AG20443 (cell line): ENCODE results near the gene MNDA.

Source experiments
- DNase-seq: peaks from one replicate; pipeline ENCODE4 v3.0.0; 2012; ENCODE audit warnings: low spot score, mixed read lengths

Gene MNDA

GRCh38 chr1:158830904-158831507 lies at the start of gene MNDA:
Gene MNDA (plus strand): TSS chr1:158831351. CDS start chr1:158842154, 10,803 bp downstream.
- DNase-seq: no peak

DNA sequence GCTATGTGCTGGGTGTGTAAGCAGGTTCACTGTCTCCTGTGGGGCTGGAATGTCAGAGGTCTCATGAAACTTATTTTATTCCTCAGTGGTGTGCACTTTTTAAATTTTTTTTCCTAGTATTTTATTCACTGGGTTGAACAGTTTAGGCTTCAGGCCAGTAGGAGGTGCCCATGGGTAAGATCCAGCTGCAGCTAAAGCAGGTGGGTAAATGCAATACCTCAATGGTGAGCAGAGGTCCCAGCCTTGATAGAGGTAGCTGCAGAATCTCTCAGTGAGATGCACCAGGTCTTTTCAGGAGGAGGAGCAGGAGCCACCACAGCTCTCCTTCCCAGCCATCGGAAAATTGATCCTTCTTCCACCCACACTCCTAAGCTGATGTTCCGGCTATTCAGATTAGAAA lies 37.5 kb upstream of the MNDA start:
- DNase-seq: no peak

- no peak for DNase-seq
Observed at GRCh38 chr1:158794247-158794646, 36.9 kb upstream of the MNDA start.

DNA sequence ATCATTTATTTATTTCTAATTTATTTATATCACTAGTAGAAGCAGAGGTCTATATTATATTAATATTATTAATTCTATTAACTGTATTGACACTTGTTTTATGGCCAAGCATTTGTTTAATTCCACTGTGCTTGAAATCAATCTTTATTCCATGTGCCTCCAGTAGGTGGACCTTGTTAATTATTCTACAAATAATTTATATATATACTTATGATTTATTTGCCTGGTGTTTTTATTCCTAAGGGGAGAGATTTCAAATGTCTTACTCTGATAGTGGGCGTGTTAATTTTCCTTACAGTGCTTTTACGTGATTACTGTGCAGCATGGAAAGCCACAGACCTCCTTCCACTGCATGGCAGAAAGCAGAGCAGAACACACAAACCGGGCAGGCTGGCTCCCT lies 32.6 kb upstream of the MNDA start:
- DNase-seq: no peak

GRCh38 chr1:158799689-158800088 lies 31.5 kb upstream of the MNDA start:
- no peak for DNase-seq

DNA sequence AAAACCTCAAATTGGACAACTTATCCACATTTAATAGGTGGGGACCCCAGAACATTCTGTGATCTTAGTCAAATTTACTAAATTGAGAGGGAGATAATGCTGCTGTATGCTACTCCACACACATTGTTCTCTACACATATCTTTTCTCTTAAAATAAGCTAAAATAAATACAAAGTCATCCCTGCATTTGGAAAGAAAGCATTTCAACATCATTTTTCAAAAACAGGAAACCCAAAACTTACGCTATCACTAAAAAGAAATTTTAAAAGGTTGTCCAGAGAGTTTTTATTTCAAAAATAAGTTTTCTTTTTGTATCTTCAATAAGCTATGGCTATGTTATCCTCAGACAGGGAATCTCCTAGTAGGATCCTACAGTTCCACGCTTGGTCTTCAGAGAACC lies 30.6 kb upstream of the MNDA start:
- no peak for DNase-seq

DNA sequence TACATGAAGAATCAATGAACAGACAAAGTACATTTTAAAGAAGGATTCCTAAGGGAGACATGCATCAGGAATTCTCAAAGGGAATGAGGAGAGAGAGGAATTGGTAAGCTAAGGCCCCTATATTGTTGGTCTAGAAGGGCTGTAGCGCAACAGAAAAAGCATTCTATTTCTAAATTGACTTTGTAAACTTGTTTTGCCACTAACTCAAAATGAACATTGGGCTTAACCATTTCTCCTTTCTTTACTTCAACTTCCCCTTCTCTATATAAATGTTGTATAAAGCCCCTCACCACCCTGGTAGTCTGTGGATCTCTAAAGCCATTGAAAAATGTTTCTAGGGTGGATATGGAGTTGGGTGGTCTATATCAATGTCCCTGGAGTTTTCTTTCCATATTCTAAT lies 29.8 kb upstream of the MNDA start:
- DNase-seq: no peak

GRCh38 chr1:158803678-158804077 lies 27.5 kb upstream of the MNDA start:
- DNase-seq: no peak

- DNase-seq: no peak
Observed at GRCh38 chr1:158806916-158807536, 24.1 kb upstream of the MNDA start.

GRCh38 chr1:158809256-158809655 lies 21.9 kb upstream of the MNDA start:
- DNase-seq: no peak

DNA sequence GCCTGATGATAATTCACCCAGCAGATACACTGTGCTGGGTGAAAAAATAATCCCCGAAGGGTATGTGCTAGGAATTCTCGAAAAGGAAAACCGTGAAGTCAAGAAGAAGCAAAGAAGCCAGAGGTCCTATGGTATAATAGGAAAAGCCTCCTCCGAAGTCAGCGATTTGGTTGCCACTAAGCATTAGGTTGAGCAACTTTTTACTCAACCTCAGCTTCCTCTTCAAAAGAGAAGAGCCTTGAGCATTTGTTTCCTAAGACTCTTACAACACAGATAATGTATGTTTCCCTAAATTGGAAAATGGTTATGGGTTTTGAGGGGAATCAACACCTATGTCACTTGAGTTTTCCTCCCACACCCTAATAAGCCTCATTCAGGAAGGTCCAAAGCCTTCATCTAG lies 21.3 kb upstream of the MNDA start:
- DNase-seq: no peak

DNA sequence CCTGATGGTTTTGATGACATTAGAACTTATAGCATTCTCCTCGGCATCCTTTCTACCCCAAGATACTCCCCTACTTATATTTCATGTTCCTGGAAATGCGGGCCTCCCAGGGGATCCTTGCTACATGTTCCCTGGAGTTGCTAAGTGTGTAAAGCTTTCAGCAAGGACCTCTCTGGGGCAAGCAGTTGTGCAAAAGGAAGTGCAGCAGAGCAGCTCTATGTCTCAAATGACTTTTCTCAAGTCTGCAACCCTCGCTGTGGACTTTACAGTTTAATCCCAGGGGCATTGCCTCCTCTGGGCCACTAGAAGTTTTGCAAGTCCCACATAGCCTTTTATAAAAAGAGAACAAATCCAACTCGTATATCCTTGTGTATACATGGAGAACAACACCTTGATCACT lies 20.8 kb upstream of the MNDA start:
- DNase-seq: no peak

DNA sequence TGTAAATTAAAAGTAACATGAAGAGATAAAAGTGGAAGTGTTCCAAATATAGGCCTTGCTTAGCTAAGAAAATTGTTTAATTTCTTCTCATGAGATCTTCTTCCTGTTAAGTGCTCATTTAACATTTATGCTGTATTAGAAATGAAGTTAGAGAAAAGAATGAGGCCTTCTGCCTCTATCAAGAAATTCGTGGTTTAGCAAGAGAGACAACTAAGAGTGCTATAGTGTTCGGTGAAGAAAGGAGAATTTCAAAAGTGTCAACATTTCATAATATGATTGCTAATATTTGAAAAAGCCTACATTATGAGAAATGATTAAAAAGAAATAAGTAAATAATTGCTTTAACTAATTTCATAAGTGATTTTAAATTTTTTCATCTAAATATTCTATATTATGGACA lies 18.8 kb upstream of the MNDA start:
- DNase-seq: no peak

- no peak for DNase-seq
Observed at GRCh38 chr1:158813164-158813563, 18.0 kb upstream of the MNDA start.

DNA sequence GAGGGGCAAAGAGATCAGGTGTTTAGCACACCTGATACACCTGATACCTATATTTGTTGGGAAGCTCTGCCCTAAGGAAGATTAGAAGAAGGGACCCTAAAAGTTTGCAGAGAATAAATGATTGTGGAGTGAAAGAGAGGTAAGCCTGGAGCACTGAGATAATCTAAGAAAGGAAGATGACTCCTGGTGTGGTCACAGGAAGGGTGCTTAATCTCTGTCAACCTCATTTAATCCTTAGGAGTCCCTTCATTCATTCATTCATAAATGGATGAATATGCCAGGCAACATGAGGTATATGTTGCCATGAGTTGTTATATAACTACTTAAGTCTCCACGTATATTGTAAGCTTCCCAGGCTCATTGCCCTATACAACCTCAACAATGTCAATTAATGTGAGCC lies 16.2 kb upstream of the MNDA start:
- DNase-seq: no peak

DNA sequence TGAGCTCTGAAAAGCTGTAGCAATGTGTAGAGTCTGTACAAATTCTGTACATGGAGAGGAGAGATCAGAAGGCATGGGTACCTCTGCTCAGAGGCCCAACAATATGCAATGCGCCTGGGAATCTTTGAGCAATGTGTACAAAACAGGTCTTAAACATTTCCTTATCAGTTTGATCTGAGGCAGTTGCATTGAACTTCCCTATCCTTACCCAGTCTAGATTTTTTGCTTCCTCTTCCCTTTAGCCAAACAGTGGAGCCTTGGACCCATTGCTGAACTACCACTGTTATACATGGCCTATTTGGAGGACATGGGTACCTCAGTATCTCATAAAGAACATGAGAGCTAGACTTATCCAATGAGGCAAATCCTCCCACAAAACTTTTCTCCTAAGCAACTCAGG lies 12.6 kb upstream of the MNDA start:
- no peak for DNase-seq

GRCh38 chr1:158818975-158819431 lies 12.1 kb upstream of the MNDA start:
- no peak for DNase-seq

GRCh38 chr1:158819461-158820443 lies 11.4 kb upstream of the MNDA start:
- no peak for DNase-seq

GRCh38 chr1:158821723-158822122 lies 9.4 kb upstream of the MNDA start:
- no peak for DNase-seq

- no peak for DNase-seq
Observed at GRCh38 chr1:158830074-158830677, 975 bp upstream of the MNDA start.

DNA sequence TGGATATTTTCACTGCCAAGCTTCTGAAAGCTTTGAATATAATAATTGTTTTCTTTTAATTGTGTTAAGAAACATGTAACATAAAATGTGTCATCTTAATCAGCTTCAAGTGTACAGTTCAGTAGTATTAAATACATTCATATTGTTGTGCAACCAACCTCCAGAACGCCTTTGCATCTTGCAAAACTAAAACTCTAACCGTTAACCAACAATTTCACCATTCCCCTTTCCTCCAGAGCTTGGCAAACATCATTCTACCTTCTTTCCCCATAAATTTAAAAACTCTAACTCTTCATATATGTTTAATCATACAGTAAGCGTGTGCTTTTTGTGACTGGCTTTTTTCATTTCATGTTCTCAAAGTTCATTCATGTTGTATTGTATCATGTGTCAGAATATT lies 2.1 kb downstream of the MNDA start:
- no peak for DNase-seq

DNA sequence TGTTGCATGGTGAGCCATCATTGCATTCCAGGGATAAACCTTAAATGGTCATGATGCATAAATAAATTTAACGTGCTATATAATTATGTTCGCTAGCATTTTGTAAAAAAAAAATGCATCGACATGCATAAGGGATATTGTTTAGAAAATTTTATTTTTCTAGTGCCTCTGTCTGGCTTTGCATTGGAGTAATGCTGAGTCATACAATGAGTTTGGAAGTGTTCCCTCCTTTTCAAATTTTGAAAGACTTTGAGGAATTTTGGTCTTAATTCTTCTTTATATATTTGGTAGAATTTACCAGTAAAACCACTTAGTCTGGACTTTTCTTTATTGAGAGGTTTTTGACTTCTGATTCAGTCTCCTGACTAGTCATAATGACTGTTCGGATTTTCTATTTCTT lies 4.9 kb downstream of the MNDA start:
- DNase-seq: no peak

GRCh38 chr1:158838660-158839059 lies 7.5 kb downstream of the MNDA start:
- no peak for DNase-seq
